Stomach (tissue), 4 donors: ENCODE measurements around the gene MAP2K2.

Source experiments
- CTCF ChIP-seq, 7 experiments: fragments of 450-650 bp in 4 of 7; fragments of 200-600 bp in 3 of 7; sonication (generic) in 3 of 7; IDR thresholded peaks; one replicate each; pipeline ENCODE4 v1.5.1; 2016 to 2019; ENCODE audit warnings: antibody characterized with exemption in 7 of 7, control low read depth in 2 of 7, mild to moderate bottlenecking in 1 of 7
- POLR2A ChIP-seq, 4 donors: fragments of 450-650 bp; IDR thresholded peaks; one replicate each; pipeline ENCODE4 v1.6.1; 2016; ENCODE audit warnings: antibody characterized with exemption in 4 of 4, control low read depth in 2 of 4, mild to moderate bottlenecking in 1 of 4, moderate library complexity in 1 of 4
- POLR2AphosphoS5 ChIP-seq, 3 donors: sonication (generic); formaldehyde crosslinking; IDR thresholded peaks; one replicate each; pipeline ENCODE4 v1.6.1; 2016; ENCODE audit warnings: antibody characterized with exemption in 3 of 3

GRCh38 chr19:4084547-4084877 is 39.4 kb downstream of the MAP2K2 start:
- TF ChIP-seq CTCF (IDR thresholded peaks at IDR 0.05) (no peak), POLR2A (IDR thresholded peaks at IDR 0.05) (no peak), POLR2AphosphoS5 (IDR thresholded peaks at IDR 0.05) (no peak)
